ENCODE measurements around the gene PLEKHM2.

DNA sequence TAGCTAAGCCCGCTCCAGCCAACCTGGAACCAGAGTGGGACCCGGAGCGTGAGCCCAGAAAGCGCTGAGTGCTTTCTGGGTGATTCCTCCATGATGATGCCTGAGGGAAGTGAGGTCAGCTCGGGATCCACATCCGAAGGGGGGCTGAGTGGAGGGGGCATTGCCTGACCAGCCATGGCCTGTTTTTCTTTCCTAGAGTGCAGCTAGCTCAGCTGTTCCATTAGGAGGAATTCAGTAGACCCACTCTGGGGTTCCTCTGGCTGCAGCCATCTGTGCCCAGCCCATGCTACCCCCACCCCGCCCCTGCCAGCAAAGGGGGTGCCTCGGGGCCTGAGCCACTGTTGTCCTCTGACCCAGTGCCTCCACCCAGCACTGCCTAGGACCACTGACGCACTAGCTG lies 42.4 kb downstream of the PLEKHM2 start:
- TF ChIP-seq, protein P1, sequence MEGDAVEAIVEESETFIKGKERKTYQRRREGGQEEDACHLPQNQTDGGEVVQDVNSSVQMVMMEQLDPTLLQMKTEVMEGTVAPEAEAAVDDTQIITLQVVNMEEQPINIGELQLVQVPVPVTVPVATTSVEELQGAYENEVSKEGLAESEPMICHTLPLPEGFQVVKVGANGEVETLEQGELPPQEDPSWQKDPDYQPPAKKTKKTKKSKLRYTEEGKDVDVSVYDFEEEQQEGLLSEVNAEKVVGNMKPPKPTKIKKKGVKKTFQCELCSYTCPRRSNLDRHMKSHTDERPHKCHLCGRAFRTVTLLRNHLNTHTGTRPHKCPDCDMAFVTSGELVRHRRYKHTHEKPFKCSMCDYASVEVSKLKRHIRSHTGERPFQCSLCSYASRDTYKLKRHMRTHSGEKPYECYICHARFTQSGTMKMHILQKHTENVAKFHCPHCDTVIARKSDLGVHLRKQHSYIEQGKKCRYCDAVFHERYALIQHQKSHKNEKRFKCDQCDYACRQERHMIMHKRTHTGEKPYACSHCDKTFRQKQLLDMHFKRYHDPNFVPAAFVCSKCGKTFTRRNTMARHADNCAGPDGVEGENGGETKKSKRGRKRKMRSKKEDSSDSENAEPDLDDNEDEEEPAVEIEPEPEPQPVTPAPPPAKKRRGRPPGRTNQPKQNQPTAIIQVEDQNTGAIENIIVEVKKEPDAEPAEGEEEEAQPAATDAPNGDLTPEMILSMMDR (IDR thresholded peaks at IDR 0.05; ENCODE audit: poor library complexity) = no peak
- TF ChIP-seq EZH2 (IDR thresholded peaks at IDR 0.05; ENCODE audit: borderline replicate concordance) = no peak
- no peak for TF ChIP-seq EZH2phosphoT487 (IDR thresholded peaks at IDR 0.05; ENCODE audit: low read depth, severe bottlenecking, unreplicated experiment)

Measured in hepatocyte (in vitro differentiated cells).